Stromal cell of bone marrow (primary cell): Measurements from ENCODE around the gene DNAJB9.
"Not testable (repeated sequence)": the region's sequence is repeated elsewhere in the genome, so short reads cannot be mapped to it uniquely, and the experiment has no call there.

Experiments
- DNase-seq: peaks from one replicate; pipeline ENCODE4 v3.0.0-alpha.2; 2012; ENCODE audit warnings: low read depth

Gene DNAJB9

DNA sequence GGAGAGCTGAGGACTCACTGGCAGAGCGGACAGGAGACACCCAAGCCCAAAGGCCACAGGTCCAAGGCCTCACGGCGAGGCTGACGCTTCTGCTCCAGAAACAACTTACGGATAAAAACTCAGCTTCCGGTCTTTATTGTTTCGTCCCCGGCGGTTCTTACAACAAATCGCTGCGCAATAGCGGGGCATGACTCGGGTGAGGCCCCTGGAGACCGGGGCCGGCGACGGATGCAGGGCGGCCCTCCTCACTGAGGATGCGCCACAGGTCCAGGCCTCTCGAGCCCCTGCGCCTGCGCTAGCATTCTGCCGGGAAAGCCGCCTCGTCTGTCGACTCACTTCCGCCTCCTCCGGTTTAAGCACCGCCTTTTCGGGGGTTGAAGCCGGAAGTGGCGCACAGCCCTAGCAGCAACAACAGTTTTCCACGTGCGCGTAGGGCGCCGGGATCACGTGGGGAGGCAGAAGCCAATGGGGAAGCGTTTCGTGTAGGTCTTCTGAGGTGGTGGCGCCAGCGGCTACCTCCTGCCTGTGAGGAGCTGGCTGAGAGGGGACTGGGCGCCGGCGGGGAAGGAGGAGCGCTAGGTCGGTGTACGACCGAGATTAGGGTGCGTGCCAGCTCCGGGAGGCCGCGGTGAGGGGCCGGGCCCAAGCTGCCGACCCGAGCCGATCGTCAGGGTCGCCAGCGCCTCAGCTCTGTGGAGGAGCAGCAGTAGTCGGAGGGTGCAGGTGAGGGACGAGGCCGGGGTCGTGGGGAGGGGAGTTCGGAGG is at the start of gene DNAJB9, which contains the start of gene THAP5:
DNAJB9 (plus strand) TSS at position 494 of the 765 bp plus-strand sequence. CDS start 1,853 bp downstream, outside the sequence.
THAP5 (minus strand) TSS at position 326 of the 765 bp plus-strand sequence; CDS start at position 189, 137 bp downstream.
- DNase-seq, result peak; percentile 99

DNA sequence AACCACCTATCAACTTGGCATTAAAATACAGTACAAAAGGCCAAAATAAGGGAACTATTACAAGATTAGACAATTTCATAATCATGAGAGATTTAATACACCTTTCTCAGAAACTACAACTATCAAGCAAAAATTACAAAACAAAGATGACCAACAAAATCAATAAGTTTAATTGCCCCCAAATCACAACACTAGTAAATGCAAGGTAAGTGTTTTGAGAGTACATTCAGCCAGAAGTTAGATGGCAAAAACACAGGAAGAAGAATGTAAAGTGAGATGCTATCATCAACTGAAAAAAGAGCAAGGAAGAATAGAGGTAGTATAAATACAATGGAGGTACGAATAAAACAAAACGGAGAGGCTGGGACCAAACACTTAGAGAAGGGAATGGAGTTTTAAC is 46.9 kb upstream of the DNAJB9 start:
- no peak for DNase-seq

DNA sequence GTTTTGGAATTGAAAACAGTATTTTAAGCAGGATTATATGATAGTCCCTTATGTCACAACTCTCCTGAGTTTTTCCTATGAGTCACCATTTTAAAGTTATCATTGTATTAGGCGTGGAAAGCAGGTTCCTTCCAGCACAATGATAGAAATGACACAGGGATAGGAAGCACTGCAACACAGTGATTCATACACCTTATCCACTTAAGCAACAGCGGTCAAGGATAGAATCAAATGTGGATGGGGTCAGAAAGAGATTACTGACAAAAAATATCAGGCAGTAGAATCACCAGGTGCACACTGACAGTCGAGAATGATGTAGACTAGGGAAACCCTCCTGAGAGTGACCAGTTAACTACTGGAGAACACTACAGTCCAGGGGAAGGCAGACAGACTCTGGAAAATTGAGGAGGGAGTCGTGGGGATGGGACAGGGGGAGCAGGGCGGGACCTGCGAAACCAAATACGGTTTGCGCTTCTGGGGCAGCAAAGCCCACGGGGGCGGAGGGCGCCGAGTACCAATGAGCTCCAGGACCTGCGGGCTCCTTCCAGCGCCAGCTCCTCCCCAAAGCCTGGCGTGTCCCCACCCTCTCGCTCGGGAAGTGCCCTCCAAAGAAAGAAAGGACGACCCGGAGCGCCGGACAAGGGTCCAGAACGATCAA is 44.2 kb upstream of the DNAJB9 start:
- peak; percentile 65 for DNase-seq

DNA sequence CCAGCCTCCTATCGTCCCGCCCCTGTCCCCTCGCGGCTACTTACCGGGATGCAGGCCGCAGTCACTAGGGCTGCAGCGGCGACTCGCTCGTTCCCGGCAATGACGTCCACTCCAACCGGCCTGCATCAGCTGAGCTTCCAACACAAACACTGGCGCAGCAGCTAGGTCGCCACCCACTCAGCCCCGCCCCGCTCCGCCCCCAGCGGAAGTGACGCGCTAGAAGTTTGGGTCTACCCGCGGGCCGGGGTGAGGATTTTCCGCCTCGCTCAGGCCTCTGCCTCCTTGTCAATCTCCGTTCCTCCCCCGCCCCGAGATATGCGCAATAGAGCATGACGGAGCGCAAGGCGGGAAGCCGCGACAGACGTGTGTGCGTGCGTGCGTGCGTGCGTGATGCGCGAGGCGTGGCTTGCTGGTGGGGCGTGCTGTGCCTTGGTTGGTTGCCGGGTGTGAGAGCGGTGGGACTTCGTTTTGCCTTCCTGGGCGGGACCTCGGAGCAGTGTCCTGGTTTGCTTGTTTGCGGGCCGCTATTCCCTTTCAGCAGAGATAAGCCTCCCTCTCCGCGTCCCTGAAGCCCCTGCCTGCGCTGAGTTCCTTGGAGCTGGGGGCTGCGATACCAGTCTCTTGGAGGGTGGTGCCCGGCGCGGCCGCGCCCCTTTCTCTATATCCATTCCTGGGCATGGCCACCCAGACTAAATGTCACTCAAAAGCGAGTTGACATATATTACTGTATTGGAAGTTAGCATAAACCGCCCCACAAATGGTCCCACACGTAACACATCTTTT is 43.5 kb upstream of the DNAJB9 start, which contains the start of gene PNPLA8:
PNPLA8 (minus strand) TSS at position 151 of the 783 bp plus-strand sequence. CDS start 10,644 bp downstream, outside the sequence.
- peak; percentile 99 for DNase-seq

DNA sequence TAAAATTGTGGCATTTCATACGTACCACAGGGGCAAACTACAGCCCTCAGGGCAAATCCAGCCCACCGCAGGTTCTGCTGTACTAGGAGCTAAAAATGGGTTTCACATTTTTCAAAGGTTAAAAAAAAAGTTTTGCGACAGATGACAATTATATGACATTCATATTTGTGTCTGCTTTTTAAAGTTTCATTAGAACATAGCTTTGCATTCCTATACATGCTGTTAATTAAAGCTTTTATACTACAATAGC is 43.0 kb upstream of the DNAJB9 start:
- DNase-seq, result no peak

DNA sequence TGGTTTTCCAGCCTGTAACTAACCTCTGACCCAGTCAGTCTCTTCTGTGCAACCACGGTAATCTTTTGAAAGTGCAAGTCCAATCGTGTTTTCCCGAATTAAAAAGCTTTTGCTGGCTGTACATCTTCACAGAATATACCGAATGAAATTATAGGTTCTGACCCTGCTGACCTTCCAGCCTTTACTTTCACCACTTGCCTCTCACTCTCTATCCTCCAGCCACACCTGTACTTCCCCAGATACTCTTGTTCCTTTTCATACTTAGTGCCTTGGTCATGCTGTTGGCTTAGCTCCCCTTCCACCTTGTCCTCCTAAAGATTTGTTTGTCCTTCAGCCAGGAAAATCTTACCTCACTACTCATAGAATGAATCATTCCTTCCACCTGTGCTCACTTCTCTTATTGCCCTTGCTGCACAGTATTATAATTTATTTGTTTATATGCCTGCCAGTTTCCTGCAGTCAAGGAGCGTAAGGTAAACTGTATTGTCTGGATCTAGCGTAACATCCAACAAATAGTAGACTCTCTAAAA is 41.4 kb upstream of the DNAJB9 start:
- DNase-seq, result no peak

DNA sequence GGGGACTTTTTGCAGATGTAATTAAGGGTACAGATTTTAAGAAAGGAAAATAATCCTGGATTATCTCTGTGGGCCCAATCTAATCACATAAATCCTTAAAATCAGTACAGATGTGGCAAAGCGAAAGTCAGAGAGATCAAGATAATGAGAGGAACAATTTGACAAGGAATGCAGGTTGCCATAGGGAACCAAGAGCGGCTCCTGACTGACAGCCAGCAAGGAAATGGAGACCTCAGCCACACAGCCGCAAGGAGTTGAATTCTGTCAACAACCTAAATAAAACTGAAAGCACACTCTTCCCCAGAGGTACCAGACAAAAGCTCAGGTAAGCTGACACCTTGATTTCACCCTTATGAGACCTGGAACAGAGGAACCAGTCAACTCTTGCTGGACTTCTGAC is 40.3 kb upstream of the DNAJB9 start:
- no peak for DNase-seq

DNA sequence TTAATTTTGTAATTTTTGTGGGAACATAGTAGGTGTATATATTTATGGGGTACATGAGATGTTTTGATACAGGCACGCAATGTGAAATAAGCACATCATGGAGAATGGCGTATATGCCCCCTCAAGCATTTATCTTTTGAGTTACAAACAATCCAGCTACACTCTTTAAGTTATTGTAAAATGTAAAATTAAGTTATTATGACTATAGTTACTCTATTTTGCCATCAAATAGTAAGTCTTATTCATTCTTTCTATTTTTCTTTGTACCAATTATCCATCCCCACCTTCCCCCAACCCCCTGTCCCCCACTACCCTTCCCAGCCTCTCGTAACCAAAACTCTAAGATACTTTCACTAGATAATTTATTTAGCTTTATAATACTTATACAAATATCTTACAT is 36.0 kb upstream of the DNAJB9 start:
- no peak for DNase-seq

DNA sequence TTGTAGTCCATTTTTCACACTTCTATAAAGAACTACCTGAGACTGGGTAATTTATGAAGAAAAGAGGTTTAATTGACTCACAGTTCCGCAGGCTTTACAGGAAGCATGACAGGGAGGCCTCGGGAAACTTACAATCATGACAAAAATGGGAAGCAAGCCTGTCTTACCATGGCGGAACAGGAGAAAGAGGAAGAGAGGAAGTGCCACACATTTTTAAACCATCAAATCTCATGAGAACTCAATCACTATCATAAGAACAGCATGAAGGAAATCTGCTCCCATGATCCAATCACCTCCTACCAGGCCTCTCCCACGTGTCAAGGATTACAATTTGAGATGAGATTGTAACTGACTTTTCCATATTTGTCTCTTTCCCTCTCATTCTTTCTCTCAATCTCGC is 34.4 kb upstream of the DNAJB9 start:
- DNase-seq, result no peak

DNA sequence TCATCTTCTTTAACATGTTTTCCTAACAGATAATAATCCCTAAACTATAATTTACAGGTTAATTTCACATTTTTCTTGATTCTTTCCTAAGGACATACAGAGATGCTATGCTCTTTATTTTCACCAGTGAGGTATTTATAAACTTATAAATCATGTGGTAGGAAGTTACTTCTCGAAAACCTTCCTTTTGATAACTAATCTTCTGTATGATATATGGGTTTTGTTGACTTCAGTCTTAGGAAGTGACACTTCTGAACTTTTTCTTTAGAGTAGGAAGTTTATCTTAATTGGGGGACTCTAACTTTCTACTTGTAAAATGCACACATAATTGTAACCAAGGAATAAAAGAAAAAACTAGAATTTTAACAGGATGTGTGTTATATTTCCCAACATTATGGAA is 33.9 kb upstream of the DNAJB9 start:
- no peak for DNase-seq

DNA sequence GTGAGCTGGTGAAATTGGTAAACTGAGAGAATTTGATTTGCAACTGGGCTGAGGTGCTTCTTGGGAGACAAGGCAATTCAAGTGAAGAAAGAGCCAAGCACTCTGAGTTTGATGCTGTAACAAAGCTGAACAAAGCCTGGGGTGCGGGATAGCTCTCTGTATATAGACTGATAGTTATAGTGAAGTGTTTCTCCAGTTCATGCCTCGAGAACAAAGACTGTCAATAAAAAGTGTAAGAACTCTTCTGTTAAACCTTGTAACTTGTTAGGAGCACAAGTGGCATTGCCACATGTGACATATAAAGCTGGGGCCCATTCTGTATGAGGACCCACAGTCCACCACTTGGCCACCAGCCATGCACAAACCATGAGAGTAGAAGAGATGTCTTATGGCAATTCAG is 32.4 kb upstream of the DNAJB9 start:
- DNase-seq, result no peak

DNA sequence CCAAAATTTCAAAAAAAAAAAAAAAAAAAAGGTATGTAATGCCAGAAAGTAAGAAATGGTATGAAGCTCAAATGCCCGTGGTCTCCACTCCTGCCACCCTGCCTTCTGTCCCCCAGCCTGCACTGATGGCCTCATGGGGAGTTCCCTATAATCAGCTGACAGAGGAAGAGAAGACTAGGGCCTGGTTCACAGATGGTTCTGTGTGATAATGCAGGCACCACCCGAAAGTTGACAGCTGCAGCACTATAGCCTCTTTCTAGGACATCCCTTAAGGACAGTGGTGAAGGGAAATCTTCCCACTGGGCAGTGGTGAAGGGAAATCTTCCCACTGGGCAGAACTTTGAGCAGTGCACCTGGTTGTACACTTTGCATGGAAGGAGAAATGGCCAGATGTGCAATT is 31.4 kb upstream of the DNAJB9 start:
- not testable (repeated sequence) for DNase-seq

DNA sequence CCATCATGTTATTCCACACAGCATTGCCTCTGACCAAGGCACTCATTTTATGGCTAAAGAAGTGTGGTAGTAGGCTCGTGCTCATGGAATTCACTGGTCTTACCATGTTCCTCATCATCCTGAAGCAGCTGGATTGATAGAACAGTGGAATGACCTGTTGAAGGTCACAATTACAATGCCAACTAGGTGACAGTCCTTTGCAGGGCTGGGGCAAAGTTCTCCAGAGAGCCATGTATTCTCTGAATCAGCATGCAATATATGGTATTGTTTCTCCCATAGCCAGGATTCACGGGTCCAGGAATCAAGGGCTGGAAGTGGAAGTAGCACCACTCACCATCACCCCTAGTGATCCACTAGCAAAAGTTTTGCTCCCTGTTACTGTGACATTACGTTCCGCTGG is 31.0 kb upstream of the DNAJB9 start:
- not testable (repeated sequence) for DNase-seq

DNA sequence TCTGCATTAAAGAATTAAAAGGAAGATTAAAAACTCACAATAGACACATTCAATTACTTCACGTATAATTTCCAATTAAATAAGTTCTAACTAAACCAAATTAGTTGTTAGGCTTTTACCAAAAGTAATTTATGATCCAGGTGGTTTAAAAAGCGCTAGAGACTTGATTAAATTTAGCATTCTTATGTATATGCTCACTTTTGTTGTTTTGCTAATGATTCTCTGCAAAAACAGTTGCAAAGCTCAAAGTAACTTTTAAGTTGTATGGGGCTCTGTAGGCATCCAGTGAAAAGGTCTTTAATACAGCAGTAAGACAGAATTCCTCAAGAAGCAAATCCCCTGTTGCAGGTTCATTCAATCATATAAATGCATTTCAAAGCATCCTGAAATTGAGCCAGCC is 28.2 kb upstream of the DNAJB9 start:
- DNase-seq, result no peak

DNA sequence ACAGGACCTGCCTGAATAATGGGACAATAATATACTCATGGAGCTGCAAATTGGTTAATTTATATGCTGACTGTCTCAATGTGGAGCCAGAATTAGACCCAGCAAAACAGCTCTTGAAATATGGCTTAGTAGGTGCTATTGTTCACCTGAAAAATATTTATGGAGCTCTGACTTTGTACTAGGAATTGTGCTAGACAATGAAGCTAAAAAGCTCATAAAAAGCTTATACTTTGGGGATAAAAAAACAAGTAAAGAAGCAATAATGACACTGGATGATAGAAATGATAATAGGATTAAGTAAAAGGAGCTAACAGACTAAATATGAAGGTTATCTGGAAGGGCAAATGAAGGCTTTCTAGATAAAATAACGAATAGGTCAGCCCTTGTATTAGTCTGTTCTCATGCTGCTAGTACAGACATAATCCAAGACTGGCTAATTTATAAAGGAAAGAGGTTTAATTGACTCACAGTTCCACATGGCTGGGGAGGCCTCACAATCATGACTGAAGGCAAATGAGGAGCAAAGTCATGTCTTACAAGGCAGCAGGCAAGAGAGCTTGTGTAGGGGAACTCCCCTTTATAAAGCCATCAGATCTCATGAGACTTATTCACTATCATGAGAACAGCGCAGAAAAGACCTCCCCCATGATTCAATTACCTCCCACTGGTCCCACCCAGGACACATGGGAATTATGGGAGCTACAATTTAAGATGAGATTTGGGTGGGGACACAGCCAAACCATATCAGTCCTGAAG is 21.4 kb upstream of the DNAJB9 start:
- DNase-seq, result not testable (repeated sequence)

DNA sequence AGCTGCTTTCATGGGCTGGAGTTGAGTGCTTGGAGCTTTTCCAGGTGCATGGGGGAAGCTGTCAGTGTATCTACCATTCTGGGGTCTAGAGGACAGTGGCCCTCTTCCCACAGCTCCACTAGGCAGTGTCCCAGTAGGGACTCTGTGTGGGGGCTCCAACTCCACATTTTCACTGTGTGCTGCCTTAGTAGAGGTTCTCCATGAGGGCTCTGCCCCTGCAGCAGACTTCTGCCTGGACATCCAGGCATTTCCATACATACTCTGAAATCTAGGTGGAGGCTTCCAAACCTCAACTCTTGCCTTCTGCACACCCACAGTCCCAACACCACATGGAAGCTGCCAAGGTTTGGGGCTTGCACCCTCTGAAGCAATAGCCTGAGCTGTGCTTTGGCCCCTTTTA is 13.0 kb upstream of the DNAJB9 start:
- DNase-seq, result not testable (repeated sequence)

DNA sequence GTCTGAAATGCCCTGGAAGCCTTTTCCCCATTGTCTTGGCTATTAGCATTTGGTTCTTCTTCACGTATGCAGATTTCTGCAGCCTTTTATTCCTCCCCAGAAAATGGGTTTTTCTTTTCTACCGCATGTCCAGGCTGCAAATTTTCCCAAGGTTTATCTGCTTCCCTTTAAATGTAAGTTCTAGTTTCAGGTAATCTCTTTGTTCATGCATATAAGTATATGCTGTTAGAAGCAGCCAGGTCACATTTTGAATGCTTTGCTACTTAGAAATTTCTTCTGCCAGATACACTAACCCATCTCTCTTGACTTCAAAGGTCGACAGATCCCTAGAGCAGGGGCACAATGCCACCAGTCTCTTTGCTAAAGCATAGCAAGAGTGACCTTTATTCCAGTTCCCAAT is 12.5 kb upstream of the DNAJB9 start:
- no peak for DNase-seq

DNA sequence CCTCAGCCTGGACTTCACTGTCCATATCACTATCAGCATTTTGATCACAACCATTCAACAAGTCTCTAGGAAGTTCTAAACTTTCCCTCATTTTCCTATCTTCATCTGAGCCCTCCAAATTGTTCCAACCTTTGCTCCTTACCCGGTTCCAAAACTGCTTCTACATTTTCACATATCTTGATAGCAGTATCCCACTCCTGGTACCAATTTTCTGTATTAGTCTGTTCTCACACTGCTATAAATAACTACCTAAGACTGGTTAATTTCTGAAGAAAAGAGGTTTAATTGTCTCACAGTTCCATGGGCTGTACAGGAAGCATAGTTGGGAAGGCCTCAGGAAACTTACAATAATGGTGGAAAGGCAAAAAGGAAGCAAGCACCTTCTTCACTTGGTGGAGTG is 12.1 kb upstream of the DNAJB9 start:
- no peak for DNase-seq

DNA sequence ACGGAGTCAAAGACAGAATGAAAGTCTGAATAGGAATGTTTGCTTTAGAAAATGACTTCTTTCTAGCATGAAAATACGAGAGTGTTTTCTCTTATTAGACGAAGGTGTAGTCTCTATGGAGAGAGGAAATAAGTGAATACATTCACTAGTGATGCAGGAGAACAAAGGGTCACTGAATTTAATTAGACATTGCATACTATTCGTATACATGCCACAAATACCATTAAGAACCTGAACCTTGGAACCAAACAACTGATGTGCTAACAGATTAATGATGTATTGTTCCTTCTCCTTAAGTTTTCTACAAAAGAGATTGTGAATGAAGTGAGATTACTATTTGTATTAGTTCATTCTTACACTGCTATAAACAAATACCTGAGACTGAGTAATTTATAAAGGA is 10.4 kb upstream of the DNAJB9 start:
- DNase-seq, result no peak

DNA sequence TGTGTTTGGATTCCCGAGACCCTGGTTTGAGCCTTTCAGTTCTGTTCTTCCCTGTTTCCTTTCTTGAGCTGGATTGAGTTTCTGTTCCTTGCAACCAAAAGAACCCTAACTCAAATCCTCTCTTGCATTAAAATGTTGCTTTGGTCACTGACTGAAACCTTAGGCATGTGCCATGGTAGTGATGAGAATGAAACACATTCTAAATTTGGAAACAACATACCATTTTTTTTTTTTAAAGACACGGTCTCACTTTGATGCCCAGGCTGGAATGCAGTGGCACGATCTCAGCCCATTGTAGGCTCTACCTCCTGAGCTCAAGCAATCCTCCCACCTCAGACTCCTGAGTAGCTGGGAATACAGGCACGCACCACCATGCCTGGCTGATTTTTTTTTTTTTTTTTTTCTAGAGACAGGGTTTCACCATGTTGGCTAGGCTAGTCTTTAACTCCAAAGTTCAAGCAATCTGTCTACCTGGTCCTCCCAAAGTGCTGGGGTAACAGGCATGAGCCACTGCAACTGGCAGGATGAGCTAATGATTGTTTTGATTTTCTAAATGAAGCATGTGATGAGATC is 8.5 kb upstream of the DNAJB9 start:
- DNase-seq, result peak; percentile 5

DNA sequence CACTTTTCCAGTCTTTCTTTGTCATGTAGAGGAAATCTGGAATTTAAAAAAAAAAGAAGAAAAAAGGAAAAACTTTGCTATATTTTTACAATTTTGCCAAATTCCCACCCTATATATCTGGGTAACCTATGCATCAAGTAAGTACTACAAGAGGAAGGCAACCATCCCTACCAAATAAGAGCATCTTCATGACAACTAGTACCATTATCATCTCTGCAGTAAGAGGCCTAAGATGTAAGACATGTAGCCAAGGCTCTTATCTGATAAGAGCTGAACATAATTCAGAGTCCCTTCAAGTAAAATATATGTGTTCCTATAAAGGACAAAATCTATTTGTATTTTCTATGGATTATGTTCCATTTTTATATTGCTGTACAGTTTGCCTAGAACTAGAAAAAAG is 3.7 kb upstream of the DNAJB9 start:
- no peak for DNase-seq
